Neural cell (in vitro differentiated cells): ENCODE data around the gene PNPLA5.

Source experiments
- EZH2 ChIP-seq: fragments of 200-600, 300-800 bp; shearing (Covaris generic), sonication (generic); IDR thresholded peaks from 2 replicates; pipeline ENCODE4 v1.6.1; 2014; ENCODE audit warnings: antibody characterized with exemption, low read length, borderline replicate concordance, mild to moderate bottlenecking; ENCODE audit not compliant: insufficient read depth, poor library complexity, severe bottlenecking
- MXI1 ChIP-seq: fragments of 450-650 bp; conservative IDR thresholded peaks from 2 replicates; pipeline ENCODE4 v1.6.1; 2014; ENCODE audit warnings: antibody characterized with exemption, mild to moderate bottlenecking; ENCODE audit not compliant: poor library complexity, severe bottlenecking
- POLR2AphosphoS5 ChIP-seq: IDR thresholded peaks from 2 replicates; pipeline ENCODE4 v1.6.1; 2012
- SMC3 ChIP-seq: fragments of 450-650 bp; conservative IDR thresholded peaks from 2 replicates; pipeline ENCODE4 v1.6.1; 2014; ENCODE audit warnings: antibody characterized with exemption, mild to moderate bottlenecking, moderate library complexity; ENCODE audit not compliant: poor library complexity
- TAF1 ChIP-seq: IDR thresholded peaks from 2 replicates; pipeline ENCODE4 v1.6.1; 2012; ENCODE audit warnings: low read depth
- TF ChIP-seq, protein P1 (sequence below): fragments of 450-650 bp; IDR thresholded peaks from 2 replicates; pipeline ENCODE4 v1.5.1; 2014; ENCODE audit warnings: antibody characterized with exemption, mild to moderate bottlenecking, moderate library complexity; ENCODE audit not compliant: poor library complexity, severe bottlenecking
- TF ChIP-seq, protein P2 (sequence below): IDR thresholded peaks from 2 replicates; pipeline ENCODE4 v1.6.1; 2012; ENCODE audit warnings: borderline replicate concordance

DNA sequence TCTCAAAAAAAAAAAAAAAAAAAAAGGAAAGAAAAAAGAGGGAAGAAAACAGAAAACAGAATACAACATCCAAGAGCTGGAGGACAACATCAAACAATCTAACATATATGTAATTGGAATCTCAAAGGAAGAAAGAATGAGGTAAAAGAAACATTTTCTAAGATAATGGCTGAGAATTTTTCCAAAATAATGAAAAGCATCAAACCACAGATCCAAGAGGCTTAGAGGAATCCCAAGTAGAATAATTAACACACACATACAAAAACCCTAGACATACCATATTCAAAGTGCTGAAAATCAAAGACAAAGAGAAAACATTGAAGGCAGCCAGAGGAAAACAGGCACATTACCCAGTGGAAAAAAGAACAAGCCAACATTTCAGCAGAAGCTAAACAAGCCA lies 34.4 kb downstream of the PNPLA5 start:
- TF ChIP-seq, protein P1, sequence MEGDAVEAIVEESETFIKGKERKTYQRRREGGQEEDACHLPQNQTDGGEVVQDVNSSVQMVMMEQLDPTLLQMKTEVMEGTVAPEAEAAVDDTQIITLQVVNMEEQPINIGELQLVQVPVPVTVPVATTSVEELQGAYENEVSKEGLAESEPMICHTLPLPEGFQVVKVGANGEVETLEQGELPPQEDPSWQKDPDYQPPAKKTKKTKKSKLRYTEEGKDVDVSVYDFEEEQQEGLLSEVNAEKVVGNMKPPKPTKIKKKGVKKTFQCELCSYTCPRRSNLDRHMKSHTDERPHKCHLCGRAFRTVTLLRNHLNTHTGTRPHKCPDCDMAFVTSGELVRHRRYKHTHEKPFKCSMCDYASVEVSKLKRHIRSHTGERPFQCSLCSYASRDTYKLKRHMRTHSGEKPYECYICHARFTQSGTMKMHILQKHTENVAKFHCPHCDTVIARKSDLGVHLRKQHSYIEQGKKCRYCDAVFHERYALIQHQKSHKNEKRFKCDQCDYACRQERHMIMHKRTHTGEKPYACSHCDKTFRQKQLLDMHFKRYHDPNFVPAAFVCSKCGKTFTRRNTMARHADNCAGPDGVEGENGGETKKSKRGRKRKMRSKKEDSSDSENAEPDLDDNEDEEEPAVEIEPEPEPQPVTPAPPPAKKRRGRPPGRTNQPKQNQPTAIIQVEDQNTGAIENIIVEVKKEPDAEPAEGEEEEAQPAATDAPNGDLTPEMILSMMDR, result no peak
- TF ChIP-seq, protein P2, sequence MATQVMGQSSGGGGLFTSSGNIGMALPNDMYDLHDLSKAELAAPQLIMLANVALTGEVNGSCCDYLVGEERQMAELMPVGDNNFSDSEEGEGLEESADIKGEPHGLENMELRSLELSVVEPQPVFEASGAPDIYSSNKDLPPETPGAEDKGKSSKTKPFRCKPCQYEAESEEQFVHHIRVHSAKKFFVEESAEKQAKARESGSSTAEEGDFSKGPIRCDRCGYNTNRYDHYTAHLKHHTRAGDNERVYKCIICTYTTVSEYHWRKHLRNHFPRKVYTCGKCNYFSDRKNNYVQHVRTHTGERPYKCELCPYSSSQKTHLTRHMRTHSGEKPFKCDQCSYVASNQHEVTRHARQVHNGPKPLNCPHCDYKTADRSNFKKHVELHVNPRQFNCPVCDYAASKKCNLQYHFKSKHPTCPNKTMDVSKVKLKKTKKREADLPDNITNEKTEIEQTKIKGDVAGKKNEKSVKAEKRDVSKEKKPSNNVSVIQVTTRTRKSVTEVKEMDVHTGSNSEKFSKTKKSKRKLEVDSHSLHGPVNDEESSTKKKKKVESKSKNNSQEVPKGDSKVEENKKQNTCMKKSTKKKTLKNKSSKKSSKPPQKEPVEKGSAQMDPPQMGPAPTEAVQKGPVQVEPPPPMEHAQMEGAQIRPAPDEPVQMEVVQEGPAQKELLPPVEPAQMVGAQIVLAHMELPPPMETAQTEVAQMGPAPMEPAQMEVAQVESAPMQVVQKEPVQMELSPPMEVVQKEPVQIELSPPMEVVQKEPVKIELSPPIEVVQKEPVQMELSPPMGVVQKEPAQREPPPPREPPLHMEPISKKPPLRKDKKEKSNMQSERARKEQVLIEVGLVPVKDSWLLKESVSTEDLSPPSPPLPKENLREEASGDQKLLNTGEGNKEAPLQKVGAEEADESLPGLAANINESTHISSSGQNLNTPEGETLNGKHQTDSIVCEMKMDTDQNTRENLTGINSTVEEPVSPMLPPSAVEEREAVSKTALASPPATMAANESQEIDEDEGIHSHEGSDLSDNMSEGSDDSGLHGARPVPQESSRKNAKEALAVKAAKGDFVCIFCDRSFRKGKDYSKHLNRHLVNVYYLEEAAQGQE, result no peak
- no peak for TF ChIP-seq TAF1
- TF ChIP-seq POLR2AphosphoS5, result no peak
- no peak for TF ChIP-seq EZH2
- no peak for TF ChIP-seq SMC3
- no peak for TF ChIP-seq MXI1
